COR-L47 (cell line): ENCODE results near the gene SLC39A13.

Experiments used
- DNase-seq: peaks from one replicate; lab custom pipeline; 2025; lab: John Stamatoyannopoulos, UW

SLC39A13 gene

DNA sequence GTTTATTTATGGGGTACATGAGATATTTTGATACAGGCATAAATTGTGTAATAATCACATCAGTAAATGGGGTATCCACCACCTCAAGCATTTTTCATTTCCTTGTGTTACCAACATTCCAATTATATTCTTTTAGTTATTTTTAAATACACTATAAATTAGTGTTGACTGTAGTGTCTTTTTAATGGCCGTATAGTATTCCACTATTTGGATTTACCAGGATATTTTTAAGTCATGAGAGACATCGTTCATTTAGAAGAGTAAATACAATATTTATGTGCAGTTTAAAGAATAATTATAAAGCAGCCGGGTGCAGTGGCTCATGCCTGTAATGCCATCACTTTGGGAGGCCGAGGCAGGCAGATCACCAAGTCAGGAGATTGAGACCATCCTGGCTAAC lies 23.9 kb upstream of the SLC39A13 start:
- DNase-seq, result no peak

DNA sequence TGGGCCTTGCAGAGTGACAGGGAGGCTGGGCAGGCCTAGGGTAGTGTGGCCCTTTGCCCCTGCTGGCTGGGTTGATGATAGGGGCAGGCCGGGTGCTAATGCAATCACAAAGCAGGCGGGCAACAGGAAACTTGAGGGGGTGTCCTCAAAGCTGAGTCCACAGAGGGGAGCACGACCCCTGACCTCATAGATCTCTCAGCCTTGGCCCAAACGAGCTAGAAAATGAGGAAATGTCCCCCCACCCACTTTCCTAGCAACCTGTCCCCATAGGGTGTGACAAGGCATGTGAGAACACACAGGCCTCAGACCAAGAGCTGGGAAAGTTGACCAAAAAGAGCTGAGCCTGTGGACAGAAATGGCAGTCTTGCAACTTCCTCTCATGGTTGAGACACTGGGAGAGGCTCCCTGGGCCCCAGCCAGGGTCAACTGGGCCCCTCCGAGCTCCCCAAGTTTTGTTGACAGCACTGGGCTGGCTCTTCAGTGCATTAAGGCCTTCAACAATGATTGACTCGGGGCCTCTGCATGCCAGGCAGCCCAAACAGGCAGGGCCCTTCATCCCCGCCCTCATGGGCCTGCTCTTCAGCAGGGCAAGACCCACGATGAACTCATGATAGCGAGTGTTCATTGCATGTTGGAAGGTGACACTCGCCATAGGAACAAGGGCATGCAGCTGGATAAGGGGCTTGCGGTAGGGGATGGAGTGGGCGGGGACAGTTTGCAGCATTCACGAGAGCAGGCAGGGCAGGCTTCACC lies 20.3 kb upstream of the SLC39A13 start:
- DNase-seq, result no peak

DNA sequence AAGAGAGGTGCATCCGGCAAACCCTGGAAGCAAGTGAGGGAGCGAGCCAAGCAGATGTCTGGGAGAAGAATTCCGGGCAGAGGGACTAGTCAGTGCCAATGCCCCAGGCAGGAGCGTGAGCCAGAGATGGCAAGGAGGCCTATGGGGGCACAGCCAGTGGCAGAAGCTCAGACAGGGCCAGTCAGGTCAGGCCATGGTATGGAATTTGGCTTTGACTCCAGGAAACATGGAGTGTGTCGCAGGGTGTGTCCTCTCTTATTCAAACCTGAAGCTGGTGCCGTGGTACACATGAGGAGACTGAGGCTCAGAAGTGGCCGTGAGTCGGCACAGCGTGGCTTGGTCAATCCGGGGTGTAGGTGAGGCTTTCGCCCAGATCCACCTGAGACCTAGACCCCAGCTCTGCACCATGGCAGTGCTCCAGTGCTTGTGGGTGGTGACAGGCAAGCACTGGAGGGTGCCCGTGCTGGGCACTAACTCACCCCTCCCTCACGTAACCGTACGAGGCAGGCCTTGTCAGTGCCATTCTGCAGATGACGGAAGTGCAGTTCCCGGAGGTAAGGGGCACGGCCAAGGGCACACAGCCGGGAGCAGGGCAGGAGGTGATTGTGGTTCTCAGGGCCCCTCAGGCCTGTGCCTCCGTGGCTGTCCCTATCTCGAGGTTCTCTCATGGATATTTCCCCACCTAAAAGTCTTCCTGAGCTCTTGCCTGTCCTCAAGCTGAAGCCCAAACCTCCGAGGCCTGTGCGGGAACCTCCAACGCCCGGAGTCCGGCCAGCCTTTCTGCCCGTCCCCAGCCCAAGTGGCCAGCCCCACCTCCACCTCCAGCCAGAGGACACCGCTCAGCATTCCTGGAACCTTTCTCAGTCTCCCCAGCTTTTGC lies 19.5 kb upstream of the SLC39A13 start:
- no peak for DNase-seq

DNA sequence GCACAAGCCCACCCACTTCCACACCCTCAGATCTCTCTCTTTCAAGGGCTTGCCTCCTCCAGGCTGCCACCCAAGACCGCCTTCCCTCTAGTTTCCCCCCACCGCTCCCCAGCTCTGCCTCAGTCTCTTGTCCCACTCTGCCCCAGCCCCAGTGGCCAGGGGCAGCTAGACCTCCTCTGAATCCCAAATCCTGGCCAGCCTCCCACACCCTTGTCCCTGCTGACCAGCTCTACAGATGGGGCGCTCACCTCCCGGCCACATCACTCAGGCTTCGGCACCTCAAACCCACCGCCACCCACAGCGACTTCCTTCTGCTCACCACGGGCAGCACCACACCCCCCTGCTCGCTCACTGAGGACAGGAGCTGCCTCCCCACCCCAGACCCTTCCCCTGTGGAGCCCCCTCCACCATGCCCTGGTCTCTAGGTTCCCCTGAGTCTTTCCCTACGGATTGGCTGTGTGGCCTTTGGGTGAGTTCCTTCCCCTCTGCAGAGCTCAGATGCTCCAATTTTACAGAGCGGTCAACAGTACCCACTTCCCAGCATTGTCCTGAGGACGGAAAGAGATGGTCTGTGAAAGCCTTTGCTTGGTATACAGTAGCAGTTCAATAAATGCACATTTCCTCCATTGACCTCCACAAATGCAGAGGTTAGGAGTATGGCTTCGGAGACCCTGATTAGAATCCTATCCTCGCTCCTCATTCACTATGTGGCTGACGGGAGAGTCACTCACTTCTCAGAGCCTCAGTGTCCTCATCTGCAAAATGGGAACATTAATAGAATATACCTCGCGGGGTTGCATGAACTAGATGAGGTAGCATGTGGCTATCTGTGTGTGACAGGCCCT lies 18.6 kb upstream of the SLC39A13 start:
- no peak for DNase-seq

DNA sequence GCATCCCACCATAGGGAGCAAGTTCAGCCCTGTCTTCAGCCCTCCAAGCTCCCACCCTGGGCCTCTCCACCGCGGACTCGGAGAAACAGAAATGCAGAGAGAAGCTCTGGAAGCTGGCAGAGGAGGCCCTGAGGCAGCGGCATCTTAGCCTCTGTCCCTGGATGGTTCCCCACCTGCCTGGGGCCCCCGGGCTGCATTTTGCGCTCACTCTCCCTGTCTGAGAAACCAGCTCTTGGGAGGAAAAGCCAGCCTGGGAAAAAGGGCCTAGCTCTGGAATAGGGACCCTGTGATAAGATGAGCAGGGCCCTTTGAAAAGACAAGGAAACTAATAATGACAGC lies 18.0 kb upstream of the SLC39A13 start:
- DNase-seq, result no peak

DNA sequence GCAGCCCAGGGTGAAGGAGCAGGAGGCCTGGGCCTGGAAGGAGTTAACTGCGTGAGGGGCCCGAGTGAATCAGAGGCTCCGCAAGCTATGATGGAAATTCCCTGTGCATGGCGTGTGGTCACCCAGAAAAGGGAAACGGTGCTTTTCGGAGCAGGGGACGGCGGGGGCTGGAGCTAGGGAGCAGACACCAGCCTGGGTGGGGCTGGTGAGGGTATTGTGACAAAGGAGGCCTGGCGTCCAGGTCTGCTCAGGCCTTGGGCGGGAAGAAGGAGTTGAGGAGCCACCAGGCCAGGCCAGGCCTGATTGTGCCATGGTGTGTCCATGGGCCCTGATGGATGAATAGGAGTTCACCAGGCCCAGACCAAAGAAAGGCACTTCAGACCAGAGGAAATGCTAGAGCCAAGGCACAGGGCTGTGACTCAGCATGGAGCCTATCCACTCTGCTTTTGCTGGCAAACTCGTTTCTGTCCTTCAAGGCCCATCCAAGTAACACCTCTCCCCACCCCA lies 17.3 kb upstream of the SLC39A13 start:
- DNase-seq, result no peak

DNA sequence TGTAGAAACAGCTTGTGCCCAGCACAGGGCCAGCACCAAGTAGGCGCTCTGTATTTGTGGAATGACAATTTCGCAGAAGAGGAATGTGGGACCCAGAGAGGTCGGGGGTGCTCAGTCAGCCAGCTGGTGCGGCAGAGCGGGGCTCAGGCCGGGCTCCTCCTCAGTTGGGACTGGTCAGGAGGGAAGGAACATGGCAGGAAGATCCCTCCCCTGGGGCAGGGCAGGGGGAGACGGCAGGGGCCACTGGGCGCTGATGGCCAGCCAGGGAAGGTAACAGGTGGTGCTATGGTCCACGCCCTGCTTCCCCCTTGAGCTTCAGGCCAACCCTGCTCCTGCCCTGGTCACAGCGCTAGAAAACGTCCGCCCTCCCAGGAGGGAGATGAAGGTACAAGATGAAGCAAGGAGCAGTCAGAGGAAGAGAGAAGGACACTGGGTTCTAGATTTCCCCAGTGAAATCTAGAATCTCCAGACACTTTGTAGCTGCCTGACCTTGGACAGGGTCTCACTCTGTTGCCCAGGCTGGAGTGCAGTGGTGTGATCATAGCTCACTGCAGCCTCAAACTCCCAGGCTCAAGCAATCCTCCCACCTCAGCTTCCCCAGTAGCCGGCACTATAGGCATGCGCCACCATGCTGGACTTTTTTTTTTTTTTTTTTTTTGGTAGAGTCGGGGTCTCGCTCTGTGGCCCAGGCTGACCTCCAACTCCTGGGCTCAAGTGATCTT lies 16.5 kb upstream of the SLC39A13 start:
- no peak for DNase-seq

DNA sequence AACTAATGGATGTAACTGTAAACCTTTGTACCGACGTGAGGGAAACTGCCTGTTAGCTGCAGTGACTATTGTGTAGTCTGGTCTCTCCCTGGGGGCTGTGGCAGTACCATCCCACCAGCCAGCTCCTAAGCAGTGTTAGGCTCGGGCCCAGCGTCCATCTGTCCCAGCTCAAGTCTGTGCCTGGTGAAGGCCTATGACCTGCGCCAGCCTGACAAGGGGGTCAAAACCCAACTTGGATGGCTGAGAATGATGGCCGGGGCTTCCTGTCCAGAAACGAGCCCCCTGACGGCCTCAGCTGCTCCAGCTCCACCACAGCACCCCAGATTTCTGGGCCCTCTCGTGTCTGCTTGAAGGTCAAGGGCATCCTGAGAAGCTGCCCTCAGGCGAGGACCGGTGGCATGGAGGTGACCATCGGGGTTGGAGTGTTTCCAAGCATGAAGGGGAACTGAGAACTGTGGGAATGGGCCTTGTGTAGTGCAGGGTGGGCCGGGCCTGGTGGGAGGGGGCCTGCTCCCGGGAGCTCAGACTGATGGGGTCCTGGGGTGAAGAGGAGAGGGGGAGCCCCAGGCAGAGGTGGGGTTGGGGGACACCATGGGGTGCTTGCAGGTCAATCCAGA lies 15.7 kb upstream of the SLC39A13 start:
- DNase-seq, result no peak

DNA sequence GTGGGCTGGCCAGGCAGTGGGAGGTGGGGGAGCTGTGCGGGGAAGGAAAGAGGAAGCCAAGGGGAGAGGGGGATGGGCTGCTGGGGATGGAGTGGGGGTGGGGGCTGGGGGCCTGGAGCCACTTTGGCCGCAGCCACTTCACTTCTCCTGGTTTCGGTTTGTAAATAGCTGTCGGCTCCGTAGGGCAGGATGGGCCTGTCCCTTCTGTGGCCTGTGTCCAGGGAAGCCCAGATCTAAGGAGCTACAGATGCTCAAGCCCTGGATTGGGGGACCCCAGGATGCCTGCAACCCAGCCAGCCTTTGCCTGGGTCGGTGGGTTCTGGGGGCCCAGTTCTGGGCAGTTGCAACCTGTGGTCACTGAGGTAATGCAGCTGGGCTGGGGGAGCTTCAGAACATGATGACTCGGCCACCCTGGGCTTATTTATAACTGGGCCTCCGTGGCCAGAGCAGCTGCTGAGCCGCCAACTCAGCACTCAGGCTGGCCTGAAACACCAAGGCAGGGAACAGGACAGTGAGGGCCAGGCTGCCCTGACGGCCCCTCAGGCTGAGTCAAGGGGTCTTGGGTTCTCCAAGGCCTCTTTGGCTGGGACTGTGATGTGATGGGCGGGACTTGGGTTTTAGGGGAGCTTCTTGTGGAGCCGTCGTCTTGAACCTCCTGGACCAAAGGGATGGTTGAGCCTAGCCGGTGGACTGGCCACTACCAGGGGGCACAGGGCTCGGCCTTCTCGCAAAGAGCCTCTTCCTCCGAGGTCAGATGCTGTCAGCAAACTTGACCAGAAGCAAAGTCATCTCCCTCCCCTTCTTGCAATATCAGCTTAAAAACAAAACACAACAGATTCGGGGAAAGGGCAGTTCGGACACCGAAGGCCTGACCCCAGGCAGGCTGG lies 15.0 kb upstream of the SLC39A13 start:
- DNase-seq, result no peak

DNA sequence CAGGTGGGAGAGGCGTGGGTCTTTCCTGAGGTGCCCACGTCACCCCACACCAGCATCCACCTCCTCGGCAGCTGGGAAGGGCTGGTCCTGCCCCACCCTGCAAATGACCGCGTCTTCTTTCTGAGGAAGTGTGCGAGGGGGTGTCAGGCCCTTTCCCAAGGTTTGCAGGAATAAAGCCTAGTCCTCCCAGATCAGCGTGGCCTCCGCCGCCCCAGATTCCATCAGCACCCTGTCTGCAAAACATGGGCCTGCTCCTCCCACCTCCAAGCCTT lies 14.4 kb upstream of the SLC39A13 start:
- DNase-seq, result no peak

DNA sequence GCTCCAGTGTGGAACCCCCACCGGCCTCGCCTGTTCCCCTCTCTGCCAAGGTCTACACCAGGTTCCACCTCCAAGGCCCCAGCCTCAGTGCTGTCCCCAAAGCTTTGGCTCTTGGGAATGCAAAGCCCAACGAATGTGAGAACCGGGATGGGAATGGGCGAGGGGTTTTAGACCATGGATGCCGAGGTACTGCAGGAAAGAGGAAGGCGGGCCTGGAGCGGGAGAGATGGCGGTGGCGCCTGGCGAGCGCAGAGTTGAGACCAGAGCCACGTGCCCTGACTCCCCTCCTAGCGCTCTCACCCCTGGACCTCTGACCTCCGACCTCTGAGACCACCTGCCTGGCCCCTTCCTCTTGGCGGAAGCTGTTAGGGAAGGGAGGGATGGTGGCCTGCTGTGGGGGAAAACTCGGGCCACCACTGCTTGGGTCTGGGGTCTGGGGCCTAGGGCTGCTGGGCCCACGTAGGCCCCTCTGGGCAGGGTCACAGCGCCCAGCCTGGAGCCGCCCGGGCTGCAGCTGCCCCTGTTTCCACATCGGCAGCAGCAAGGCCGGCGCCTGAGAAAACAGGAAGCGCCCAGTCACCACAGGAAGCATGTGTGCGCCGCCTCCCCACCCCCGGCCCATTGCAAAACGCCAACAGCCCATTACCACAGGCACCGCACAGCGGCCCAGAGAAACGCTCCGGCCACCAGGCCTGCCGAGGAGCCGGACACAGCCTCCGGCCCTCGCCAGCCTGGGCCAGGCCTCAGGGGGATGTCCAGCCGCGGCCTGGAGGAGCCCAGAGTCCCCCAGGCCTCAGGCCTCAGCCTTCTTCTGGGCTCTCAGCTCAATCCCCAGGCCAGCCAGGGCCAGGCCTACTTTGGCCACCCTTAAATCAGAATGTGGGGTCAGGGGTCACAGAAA lies 13.8 kb upstream of the SLC39A13 start:
- DNase-seq, result no peak

DNA sequence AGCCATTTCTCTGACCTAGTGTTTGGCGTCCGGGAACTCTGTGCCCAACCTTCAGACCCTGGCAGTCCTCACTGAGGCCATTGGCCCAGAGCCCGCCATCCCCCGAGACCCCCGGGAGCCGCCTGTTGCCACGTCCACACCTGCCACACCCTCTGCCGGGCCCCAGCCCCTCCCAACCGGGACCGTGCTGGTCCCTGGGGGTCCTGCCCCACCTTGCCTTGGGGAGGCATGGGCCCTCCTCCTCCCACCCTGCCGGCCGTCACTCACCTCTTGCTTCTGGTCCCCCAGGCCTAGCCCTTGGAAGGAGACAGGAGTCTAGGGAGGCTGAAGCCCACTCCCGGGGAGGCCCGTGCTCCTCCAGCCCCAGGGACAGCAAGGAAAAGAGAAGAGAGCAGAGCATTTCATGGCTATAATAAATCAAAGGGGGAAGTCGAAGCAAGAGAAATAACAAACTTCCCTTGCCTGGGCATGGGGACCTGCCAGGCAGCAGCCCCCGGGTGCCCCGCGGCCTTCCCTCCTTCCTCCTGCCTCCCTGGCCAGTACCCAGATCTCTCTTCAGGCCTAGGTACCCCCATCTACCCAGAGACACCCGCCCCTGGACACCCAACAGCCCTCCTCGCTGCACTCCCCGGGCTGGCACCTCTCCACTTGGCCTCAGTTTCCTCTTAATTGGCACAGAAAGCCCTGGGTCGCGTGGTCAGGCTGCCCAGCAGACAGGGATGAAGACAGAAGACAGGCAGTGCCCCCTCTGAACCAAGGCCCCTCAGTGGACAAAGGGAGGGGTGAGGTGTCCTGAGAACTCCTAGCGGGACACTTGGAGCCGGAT lies 13.0 kb upstream of the SLC39A13 start:
- no peak for DNase-seq

DNA sequence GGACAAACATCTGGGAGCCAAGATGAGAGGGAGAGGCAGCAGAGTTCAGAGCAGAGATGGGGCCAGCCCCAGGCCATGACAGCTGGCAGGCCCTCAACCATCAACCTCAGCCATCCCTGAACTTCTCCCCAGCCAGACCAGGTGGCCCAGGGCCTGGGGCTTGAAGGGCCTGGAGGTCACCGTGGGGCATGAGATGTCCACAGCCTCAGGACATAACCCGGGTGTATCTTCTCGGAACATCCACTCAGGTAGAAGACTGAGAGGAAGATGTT lies 12.4 kb upstream of the SLC39A13 start:
- no peak for DNase-seq

DNA sequence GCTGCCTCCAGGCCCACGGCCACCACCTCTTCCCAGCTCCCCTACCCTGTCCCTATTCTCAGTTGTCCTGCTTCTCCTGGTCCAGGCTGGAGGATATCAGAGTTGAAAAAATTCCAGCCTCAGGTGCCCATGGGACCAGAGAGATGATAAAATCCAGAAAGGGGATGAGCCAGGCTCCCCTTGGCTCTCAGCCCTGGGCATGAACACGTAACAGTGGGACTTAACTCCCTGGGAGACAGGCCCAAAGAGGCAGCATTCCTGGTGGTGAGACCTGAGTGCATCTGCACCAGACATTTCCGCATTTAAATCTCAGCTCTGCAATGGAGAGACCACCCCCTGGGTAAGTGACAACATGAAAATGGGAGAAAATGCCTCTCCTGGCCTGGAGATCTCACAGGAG lies 10.4 kb upstream of the SLC39A13 start:
- no peak for DNase-seq

DNA sequence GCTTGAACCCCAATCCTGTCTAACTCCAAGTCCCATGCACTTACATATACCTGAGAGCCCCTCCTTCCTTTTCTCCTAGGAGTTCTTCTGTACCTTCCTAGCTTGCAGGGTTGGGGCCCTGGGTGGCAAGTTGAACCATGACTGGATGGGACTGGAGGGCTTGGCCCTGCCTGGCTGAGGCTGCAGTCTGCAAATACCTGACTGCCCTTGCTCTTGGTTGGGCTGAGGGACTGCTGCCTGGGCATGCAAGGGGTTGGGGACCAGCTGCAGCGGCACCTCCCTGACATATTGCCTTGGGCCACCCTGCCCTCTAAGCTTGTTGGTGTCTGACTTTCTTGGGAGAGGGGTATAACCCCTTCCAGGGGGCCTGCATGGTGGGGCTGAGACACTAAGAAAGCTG lies 9.8 kb upstream of the SLC39A13 start:
- DNase-seq, result no peak

DNA sequence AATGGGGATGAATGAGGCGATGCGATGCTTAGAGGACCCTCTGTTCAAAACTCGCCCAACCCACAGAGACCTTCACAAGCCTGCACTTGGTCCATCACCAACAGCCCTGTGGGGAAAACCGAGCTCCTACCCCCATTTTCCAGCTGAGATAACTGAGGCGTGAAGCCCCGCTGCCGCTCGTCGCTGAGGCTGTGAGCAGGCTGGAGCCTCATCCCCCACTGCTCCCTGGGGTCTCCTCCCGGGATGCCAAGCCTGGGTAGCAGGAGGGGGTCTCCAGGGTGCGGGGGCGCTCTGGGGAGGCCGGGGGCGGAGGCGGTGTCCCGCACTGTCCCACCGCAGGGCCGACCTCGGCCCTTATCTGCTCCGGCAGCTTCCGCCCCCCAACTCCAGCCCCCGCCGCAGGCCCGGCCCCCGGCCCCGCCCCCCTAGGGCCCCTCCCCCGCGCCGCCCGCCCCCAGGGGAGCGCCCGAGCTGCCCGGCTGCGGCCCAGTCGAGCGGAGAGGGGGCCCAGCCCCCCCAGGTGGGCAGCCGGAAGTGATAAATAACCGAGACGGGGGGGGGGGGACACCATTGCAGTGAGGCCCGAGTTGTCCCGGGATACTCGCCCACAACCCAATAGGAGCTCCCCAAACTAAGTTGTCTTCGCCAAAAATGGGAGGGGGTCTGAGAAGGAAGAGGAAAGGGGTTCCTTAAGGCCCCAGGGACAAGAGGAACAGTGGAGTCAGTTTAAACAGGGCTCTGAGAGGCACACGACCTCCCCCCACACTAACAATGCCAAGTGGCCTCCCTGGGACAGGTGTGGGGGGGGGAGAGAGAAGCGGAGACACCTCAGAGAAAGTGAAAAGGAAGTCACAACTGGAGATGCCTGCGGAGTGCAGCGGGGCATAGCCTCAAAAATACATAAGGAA lies 8.3 kb upstream of the SLC39A13 start:
- no peak for DNase-seq

DNA sequence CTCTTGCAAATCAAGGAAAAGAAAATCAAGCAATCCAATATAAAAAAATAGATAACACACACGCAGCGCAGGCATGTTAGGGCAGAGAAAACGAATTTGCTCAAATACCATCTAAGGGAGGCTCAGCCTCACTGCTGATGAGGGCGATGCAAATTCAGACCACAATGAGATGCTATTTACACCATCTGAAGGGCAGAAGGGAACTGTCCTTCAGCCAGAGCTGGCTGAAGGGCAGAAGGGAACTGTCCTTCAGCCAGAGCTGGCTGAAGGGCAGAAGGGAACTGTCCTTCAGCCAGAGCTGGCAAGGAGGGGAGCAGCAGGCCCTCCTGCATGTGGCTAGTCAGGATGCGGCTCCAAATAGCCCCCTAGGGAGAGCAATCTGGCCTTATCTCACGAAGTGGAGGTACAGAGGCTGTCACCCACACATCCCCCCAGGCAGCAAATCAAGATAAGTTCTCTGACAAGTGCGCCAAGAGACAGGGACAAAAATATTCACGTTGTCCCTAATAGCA lies 7.6 kb upstream of the SLC39A13 start:
- DNase-seq, result no peak

DNA sequence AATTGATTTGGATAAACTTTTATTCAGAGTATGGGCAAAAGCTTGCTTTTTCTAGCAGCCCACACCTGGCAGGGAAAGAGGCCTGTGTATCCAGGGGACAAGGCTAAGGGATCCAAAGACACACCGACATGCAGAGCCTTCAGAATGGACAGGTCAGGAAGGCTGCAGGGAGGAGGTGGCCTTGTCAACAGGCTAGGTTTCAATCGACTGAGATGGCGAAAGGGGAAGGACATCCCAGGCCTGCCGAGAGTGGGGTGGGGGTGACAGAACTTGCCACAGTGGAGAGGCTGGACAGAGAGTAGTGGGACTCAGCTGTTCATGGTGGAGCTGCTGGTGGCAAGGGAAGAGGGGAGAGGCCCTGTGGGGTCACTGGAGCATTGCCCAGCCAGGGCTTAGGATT lies 5.3 kb upstream of the SLC39A13 start:
- no peak for DNase-seq
